HL-60 (cell line): ENCODE results near the gene FKBP3.

Experiments
- DNase-seq, 2 experiments: peaks; one replicate each; pipeline ENCODE4 v3.0.0-alpha.2; 2010 to 2020; ENCODE audit warnings: low read depth in 1 of 2, low spot score in 1 of 2
- H3K27ac ChIP-seq: fragments of 250-450 bp; sonication (Bioruptor Pico); replicated peaks from 2 replicates; pipeline ENCODE4 v1.5.1; 2020; ENCODE audit warnings: mild to moderate bottlenecking, moderate library complexity
- H3K27me3 ChIP-seq: fragments of 250-450 bp; sonication (Bioruptor Pico); 2 replicates; pipeline ENCODE4 v1.5.1; 2021; ENCODE audit warnings: mild to moderate bottlenecking, moderate library complexity; ENCODE audit not compliant: insufficient read depth, poor library complexity, severe bottlenecking
- H3K4me3 ChIP-seq: replicated peaks from 2 replicates; pipeline ENCODE4 v1.5.1; 2011; ENCODE audit warnings: mild to moderate bottlenecking, control low read depth, low read length; ENCODE audit not compliant: insufficient read depth
- CTCF ChIP-seq: IDR thresholded peaks from one replicate; pipeline ENCODE4 v1.5.1; 2011; ENCODE audit warnings: low read length, control low read depth, inconsistent platforms; ENCODE audit not compliant: insufficient read depth
- GABPA ChIP-seq: IDR thresholded peaks from 2 replicates; pipeline ENCODE4 v1.6.1; 2012; ENCODE audit warnings: low read depth
- POLR2AphosphoS5 ChIP-seq: IDR thresholded peaks from 2 replicates; pipeline ENCODE4 v1.6.1; 2012; ENCODE audit warnings: low read depth
- REST ChIP-seq: IDR thresholded peaks from 2 replicates; pipeline ENCODE4 v1.6.1; 2012; ENCODE audit warnings: low read depth; ENCODE audit not compliant: insufficient replicate concordance
- SPI1 ChIP-seq: IDR thresholded peaks from 2 replicates; pipeline ENCODE4 v1.6.1; 2012; ENCODE audit warnings: low read depth, mild to moderate bottlenecking, borderline replicate concordance

FKBP3 gene

GRCh38 chr14:45096218-45096617 is 38.1 kb downstream of the FKBP3 start:
- no peak for DNase-seq
- Histone ChIP-seq H3K27ac (no peak overlapping the region), H3K27me3 (no peaks in the 10 kb centered on the region), H3K4me3 (no peak overlapping the region)
- TF ChIP-seq REST: no peak
- no peak for TF ChIP-seq SPI1
- no peak for TF ChIP-seq CTCF
- TF ChIP-seq GABPA: no peak
- TF ChIP-seq POLR2AphosphoS5: no peak

- no peak overlapping the region for H3K27ac ChIP-seq
- H3K27me3 ChIP-seq: no peaks in the 10 kb centered on the region
- H3K4me3 ChIP-seq: no peak overlapping the region
- no peak for DNase-seq
- TF ChIP-seq GABPA: no peak
- no peak for TF ChIP-seq REST
- no peak for TF ChIP-seq SPI1
- no peak for TF ChIP-seq POLR2AphosphoS5
- TF ChIP-seq CTCF: no peak
These were observed 39.1 kb downstream of the FKBP3 start for GRCh38 chr14:45095143-45095542.

- no peak for TF ChIP-seq CTCF
- TF ChIP-seq GABPA: no peak
- TF ChIP-seq REST: no peak
- no peak for TF ChIP-seq POLR2AphosphoS5
- no peak for TF ChIP-seq SPI1
- Histone ChIP-seq H3K4me3 (no peak overlapping the region), H3K27ac (no peak overlapping the region), H3K27me3 (no peaks in the 10 kb centered on the region)
- DNase-seq: no peak
These were observed 40.0 kb downstream of the FKBP3 start for GRCh38 chr14:45094275-45094674.
